NCI-H526 treated with DMSO at 0.1 percent for 48 hours (cell line): ENCODE results near the gene PCNP.
"Not testable (repeated sequence)": the region's sequence is repeated elsewhere in the genome, so short reads cannot be mapped to it uniquely, and the experiment has no call there.

Experiments used
- DNase-seq: peaks from one replicate; lab custom pipeline; 2025; lab: John Stamatoyannopoulos, UW

The PCNP gene, protein sequence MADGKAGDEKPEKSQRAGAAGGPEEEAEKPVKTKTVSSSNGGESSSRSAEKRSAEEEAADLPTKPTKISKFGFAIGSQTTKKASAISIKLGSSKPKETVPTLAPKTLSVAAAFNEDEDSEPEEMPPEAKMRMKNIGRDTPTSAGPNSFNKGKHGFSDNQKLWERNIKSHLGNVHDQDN

DNA sequence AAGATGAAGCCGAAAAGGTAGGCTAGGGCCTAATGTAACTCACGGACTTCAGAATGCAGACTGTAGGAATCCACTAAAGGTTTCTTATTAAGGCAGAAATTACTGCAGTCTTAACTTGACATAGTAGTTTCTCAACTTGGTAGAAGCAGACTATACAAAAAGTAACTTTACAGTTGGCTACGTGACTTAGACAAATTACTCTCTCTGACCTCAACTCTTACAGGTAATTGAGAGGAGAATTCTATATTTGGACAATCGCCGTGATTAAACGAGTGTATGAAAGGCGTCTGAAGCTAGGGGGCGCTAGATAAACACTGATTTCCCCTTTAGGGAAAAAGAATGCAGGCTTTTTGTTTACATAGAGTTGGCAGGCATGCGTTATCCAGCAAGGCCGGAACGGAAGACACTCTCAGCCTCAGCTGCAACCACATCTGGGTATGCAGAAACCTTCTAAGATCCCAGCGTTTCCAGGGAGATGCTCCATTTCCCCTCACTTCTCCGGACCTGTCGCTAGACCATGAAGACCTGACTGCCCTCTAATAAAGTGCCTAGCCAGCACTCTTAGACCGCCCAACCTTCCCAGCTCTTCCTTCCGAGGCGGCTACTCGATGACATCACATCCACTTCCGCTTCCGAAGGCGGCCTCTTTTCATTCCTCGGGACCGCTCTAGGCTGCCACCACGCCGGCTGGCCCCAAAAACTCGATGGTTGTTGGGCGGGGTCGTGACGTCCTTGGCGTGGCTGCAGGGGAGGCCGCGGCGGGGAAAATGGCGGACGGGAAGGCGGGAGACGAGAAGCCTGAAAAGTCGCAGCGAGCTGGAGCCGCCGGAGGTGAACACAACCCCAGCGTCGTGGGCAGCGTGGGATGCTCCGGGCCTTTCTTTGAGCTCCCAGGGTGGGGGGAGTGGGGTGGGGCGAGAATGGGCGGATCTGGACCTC lies at the start of gene PCNP:
PCNP (plus strand) TSS at position 732 of the 939 bp plus-strand sequence; CDS start at position 768, 36 bp downstream.
- peak; percentile 96 for DNase-seq

DNA sequence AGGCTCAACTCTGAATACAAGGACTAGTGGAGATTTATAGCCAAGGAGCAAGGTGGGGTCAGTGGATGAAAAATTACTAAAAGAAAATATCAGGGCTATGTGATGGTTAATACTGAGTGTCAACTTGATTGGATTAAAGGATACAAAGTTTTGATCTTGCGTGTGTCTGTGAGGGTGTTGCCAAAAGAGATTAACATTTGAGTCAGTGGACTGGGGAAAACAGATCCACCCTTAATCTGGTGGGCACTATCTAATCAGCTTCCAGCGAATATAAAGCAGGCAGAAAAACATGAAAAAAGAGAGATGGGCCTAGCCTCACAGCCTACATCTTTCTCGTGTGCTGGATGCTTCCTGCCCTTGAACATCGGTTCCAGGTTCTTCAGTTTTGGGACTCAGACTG lies 46.5 kb upstream of the PCNP start:
- no peak for DNase-seq

DNA sequence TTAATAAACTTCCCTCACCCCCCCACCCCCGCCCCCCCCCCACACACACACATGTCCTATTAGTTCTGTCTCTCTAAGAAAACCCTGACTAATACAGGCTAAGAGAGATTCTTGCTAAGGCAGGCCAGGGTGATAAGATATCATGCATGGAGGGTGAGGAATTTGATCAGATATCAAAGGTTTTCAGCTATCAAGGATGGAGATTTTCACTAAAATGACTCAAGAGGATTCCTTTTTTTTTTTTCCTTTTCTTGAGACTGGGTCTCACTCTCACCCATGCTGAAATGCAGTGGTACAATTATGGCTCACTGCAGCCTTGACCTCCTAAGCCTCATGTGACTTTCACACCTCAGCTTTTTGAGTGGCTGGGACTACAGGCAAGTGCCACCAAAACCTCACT lies 46.1 kb upstream of the PCNP start:
- no peak for DNase-seq

DNA sequence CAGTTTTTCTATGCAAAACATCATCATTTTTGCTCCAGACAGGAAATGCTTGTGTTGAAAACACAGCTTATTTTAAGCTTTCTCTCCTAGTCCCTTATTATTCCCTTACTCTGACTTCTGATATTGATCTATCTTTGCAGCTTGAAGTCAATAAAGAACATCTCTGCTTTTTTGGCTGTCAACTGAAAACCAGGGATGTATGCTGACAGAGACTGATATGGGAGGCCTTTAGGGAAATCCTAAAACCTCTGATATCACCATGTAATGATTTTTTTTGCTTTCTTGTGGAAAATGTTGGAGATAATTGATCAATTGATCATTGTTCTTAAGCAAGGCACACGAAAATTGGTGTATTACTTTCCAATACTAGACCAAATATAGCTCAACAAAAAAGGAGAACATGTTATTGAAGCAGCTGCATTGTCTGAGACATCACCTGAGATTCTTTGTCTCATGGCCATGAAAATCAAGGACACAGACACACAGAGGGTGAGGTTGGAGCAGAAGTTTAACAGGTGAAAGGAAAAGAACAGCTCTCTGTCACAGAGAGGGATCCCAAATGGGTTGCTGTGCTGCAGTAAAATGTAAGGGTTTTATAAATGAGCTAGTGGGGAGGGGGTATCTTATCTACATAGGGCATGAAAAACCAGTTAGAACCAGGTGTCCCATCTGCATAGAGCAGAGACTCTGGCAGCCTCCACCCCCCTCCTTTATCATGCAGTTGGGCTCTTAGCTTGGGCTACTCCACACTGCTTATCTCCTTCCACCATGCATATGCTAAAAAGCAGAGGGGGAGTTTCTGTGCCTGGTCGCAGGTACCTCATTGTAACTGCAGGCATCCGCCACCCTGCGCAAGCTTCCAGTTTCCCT lies 43.9 kb upstream of the PCNP start:
- no peak for DNase-seq

DNA sequence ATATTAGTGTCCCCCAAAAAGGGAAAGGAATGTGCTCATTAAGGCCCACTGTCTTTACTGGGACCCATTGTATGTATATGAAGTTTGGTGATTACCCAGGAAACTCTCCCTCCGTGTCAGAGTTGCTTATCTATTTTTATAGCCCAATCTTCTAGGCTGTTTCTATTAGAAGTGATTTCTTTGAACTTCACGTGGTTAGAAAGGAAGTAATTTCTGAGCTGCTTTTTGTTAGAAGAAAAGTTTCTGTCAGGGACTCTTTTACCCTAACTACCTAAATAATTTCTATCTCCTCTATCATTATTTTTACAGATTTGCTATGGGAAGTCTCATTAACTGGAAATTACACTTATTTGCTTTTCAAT lies 43.3 kb upstream of the PCNP start:
- DNase-seq = no peak

DNA sequence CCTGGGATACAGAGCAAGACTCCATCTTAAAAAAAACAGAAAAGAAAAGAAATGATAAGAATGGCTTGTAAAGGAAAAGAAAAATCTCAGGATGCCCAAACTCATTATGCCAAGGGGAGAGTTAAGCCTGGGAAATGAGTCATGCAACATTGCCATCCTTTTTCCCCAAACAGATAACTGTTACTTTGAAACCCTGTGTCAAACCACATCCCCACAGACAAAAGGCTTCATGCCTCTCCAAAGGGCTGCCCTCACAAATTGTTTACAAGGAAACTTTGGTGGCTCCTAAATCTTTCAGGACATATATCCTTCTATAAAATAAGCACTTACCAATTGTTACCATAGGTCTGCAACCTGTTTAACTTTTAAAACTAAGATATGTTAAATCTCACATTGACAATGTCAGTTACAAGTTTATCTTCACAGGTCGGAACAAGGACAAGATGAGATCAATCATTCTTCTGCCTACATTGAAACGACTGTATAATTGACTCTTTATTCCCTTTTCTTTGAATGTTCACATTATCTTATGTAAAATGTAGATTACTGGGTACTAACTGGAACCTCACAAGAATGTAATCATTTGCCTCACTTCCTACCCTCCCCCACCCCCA lies 42.4 kb upstream of the PCNP start:
- DNase-seq = no peak

DNA sequence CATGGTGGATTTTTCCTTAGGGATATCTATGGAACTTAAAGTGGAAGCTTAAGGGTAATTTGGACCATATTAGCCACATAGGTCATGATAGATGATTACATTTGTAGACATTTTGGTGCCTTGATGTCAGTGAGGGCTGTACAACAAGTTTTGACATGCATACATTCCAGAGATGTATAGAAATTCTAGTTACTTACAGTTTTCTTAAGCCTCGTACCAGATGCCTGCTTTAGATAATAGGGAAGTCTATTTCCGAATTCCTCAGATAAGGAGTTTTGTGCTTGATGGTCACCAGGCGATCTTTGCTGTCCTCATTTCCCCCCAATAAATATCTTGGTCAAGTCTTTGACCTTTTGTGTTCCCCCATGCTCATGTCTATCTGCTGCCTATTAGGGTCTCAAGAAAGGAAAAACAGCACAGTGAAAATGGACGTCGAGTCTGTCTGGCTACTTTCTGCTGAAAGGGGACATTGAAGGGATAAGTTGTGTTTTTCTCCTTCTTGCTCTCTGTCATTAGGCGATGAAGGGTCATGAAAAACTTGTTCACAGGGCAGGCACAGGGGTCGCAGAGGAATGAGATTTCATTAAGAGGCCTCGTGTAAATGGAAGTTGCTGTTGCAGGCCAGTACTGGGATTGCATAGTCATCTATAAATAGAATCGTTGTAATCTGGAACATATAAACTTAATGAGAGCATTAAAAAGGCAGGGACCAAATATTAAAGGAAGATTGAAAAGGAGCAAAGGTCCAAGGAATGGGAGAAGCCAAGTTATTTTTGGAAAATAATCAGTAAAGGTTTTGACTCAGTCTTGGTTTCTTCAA lies 41.0 kb upstream of the PCNP start:
- no peak for DNase-seq

DNA sequence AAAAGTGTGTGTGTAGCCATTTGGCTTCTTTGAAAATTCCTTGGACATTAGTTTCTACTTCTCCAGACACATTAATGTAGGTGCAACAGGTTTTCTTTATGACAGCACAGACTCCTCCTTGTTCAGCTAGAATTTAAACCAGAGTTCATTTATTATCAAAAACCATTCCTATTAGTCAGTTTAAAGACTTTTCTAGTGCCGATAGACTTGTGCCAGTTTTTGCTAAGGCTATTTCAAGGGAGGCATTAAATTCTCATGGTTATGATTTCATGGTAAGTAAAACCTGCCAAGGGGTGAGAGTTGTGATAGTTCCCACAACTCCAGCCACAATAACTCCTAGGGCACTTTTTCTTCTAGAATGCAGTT lies 40.4 kb upstream of the PCNP start:
- no peak for DNase-seq

DNA sequence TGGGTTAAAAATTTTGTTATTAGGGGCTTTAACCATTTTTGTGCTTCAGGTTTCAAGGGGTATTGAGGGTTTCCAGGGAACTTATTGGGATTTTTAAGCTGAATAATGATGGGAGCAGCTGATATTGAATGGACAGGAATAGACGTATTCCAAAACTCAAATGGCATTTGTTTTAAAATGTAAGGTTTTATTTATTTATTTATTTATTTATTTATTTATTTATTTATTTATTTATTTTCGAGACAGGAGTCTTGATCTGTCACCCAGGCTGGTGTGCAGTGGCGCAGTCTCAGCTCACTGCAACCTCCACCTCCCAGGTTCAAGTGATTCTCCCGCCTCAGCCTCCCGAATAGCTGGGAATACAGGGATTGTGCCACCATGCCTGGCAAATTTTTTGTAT lies 38.8 kb upstream of the PCNP start:
- no peak for DNase-seq

DNA sequence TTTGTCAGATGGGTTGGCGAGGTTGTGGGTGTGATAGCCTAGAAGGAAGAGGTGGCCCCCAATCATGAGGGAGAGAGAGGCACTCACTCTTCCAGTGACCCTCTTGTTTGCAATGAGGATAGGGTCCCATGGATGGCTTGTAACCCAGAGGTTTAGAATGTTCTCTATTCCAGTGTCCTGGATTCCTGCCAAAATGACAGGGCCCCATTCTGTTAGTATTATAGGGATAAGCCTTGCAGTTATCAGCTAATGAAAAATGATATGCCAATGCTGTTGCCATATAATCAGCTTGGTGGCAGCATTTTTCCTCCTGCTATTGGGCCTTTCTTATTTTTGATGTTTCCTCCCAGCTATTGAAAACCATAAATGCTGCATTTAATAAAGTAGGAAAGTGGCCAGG lies 37.7 kb upstream of the PCNP start:
- DNase-seq = no peak

DNA sequence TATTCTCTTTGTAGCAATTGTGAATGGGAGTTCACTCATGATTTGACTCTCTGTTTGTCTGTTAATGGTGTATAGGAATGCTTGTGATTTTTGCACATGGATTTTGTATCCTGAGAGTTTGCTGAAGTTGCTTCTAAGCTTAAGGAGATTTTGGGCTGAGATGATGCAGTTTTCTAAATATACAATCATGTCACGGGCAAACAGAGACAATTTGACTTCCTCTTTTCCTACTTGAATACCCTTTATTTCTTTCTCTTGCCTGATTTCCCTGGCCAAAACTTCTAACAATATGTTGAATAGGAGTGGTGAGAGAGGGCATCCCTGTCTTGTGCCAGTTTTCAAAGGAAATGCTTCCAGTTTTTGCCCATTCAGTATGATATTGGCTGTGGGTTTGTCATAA lies 37.0 kb upstream of the PCNP start:
- DNase-seq = not testable (repeated sequence)

DNA sequence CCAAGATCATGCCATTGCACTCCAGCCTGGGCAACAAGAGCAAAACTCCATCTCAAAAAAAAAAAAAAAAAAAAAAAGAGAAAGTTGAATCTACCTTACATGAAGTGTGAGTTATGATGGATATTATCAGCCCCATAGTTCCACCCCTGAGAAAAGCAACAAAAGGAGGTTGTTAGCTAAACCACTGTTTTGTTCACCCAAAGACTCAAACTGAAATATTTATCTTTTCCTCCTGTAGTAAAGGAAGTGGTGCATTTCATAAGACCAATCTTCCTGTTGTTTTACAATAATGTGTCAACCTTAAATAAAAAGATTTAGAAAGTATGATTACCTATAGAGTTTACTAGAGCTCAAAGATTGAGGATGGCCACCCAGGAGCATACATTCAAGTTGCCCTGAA lies 31.0 kb upstream of the PCNP start:
- no peak for DNase-seq

DNA sequence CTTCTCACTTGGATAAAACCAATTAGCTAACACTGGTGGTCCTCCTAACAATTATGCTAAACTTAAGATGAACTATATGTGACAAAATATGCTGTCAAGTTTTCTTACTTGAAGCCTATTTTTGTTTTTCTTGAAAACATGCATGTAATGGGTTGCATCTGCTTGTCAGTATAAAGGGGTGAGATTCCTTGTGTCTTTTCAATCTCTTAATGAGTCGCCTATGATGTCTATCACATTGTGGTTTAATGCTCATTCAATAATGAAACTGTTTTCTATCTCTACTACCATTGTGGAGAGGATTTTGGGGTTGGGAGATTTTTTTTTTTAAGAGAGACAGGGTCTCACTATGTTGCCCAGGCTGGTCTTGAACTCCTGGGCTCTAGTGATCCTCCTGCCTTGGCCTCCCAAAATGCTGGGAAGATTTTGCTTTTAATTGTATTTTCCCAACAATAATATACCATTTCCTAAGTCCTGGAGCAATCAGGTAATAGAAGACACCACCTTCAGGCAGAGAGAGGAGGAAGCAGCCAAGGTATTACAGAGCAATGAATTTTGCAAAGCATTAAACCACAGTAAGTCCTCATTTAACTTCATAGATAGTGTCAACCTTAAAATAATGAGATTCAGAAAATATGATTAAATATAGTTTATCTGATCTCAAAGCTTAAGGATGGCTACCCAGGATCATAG lies 29.7 kb upstream of the PCNP start:
- no peak for DNase-seq

DNA sequence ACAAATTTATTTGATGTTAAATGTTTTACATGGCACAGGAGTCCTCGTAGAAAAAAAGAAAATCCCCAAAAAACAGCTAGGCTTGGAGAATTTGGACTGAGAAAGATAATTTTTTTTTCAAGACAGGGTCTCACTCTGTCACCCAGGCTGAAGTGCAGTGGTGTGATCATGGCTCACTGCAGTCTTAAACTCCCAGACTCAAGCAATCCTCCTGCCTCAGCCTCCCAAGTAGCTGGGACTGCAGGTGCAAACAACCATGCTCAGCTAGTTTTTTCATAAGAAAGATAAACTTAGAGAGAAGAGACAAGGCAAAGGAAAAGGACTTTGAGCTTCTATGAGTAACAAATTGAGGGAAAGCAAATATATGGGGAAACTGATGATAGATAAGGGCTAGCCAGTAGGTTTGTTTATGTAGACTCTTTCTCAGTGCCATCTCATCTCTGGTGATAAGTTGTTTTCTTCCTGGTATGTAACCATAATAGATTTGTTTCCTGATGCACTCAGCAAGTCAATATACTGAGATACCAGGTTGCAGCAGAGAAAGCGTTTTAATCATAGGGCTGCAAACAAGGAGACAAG lies 25.4 kb upstream of the PCNP start:
- DNase-seq = no peak

DNA sequence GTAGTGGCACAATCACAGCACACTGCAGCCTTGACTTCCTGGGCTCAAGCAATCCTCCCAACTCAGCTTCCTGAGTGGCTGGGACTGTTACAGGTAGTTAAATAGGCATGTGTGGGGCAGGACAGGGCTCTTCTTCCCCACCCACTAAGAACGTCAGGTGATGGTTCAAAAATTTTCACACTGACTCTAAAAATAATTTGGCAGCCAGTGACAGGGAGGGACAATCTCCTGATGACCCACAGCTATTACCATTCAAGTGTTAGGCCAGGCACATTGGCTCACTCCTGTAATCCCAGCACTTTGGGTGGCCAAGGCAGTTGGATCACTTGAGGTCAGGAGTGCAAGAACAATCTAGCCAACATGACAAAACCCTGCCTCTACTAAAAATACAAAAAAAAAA lies 24.5 kb upstream of the PCNP start:
- DNase-seq = no peak

DNA sequence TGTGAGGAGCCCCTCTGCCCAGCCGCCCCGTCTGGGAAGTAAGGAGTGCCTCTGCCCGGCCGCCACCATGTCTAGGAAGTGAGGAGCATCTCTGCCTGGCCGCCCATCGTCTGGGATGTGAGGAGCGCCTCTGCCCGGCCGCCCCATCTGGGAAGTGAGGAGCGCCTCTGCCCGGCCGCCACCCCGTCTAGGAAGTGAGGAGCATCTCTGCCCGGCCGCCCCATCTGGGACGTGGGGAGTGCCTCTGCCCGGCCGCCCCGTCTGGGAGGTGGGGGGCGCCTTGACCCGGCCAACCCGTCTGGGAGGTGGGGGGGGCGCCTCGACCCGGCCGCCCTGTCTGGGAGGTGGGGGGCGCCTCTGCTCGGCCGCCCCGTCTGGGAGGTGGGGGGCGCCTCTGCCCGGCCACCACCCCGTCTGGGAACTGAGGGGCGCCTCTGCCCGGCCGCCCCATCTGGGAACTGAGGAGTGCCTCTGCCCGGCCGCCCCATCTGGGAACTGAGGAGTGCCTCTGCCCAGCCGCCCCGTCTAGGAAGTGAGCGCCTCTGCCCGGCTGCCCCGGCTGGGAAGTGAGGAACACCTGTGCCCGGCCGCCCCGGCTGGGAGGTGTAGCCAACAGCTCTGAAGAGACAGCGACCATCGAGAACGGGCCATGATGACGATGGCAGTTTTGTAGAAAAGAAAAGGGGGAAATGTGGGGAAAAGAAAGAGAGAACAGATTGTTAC lies 22.5 kb upstream of the PCNP start:
- DNase-seq = not testable (repeated sequence)

DNA sequence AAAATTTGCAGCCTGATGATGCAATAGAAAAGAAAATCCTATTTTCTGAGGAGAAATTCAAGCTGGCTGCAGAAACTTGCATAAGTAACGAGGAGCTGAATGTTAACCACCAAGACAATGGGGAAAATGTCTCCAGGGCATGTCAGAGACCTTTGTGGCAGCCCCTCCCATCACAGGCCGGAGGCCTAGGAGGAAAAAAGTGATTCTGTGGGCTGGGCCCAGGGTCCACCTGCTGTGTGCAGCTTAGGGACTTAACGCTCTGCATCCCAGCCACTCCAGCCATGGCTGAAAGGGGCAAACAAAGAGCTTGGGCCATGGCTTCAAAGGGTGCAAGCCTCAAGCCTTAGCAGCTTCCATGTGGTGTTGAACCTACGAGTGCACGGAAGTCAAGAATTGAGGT lies 20.6 kb upstream of the PCNP start:
- DNase-seq = not testable (repeated sequence)

DNA sequence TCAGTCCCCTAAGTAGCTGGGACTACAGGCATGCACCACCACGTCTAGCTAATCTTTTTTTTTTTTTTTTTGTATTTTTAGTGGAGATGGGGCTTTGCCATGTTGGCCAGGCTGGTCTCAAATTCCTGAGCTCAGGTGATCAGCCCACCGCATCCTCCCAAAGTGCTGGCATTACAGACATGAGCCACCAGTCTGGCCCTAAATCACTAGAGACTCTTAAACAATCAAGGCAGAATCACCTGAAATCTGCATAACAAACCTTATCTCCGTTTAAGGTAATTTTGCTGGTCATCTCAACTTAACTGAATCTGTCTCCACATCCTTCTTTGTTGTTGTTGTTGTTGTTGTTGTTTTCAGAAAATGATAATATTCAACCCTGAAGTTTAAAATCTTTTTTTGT lies 17.9 kb upstream of the PCNP start:
- no peak for DNase-seq

DNA sequence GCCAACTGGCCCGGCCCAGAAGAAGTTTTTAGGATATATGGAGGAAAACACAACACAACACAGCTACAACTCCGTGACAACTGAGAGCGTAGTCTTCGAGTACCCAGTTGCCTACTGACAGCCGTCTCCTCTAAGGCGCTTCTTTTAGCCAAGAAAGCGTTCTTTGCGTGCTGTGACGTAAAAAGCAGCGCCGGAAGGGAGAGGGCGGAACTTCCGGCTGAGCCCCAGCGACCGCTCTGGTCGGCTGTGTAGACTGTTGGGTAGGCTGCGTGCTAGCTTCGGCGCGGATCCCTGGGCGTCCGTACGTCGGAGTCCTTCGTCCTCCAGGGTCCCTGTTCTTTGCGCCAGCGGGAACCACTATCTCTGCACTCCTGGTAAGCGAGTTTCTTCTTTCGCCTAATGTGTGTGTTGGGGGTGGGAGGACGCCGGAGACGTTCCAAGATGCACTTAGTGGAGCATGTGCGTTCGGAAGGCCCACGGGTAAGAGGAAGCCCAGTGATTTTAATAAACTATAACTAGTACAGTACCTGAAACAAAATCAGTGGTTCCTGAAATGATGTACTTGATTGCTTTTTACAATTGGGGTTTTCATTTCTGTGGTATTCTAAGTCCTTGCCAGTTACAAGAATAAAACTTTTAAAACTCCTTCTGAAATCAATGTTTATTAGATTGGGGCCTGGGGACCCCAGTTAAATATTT lies 12.2 kb upstream of the PCNP start, which contains the start of gene TRMT10C:
TRMT10C (plus strand) TSS at position 239 of the 699 bp plus-strand sequence. CDS start 2,914 bp downstream, outside the sequence.
- peak; percentile 81 for DNase-seq
